Neural progenitor cell (in vitro differentiated cells): ENCODE measurements around the gene PPP2R2B.

Experiments used
- CTCF ChIP-seq: fragments of 200-600 bp; sonication (generic); IDR thresholded peaks from 2 replicates; pipeline ENCODE4 v1.5.1; 2017; ENCODE audit warnings: antibody characterized with exemption, mild to moderate bottlenecking
- EZH2 ChIP-seq: fragments of 200-600 bp; sonication (generic); IDR thresholded peaks from 2 replicates; pipeline ENCODE4 v1.6.1; 2017; ENCODE audit warnings: antibody characterized with exemption, mild to moderate bottlenecking, moderate library complexity

GRCh38 chr5:146794326-146795029 is 84.1 kb downstream of the PPP2R2B start:
- TF ChIP-seq EZH2 (no peak), CTCF (no peak)
